ENCODE results near the gene RASA3.

- TF ChIP-seq ZNF274 (IDR thresholded peaks at IDR 0.05; ENCODE audit: low read depth, low read length) = no peak
- no peak for TF ChIP-seq SUZ12 (IDR thresholded peaks at IDR 0.05; ENCODE audit: extremely low read depth, insufficient read depth, insufficient read length)
- no peak for TF ChIP-seq YY1 (IDR thresholded peaks at IDR 0.05; ENCODE audit: insufficient read depth, insufficient read length)
Observed at GRCh38 chr13:114145256-114145655, 12.8 kb upstream of the RASA3 start.

Data from NT2/D1 (cell line).